ENCODE measurements around the gene PCSK9. TPM values are rescaled to one million over a fixed set of nuclear protein-coding genes. Genes with fewer than 3 reads are reported as not detected.
"Not testable (repeated sequence)": the region's sequence is repeated elsewhere in the genome, so short reads cannot be mapped to it uniquely, and the experiment has no call there.

PCSK9 gene
- total RNA-seq, 1 donor from 2014 or later: 0.26 TPM

DNA sequence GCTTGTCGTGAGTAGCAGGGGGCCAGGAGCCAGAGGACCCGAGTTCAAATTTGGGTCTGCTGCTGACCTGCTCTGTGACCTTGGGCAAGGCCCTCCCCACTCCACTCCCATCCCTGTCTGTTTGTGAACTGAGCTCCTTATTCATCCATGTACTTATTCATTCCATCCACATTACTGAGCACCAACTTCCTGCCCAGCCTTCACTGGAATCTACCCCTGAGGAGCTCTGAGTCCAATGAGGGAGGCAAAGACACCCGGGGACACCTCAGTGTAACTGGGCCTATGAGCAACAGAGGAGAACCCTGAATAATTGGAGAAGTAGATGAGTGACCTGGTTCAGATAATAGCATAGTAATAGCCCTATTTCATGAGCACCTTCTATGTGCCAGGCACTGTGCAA lies 31.7 kb upstream of the PCSK9 start:
- DNase-seq (ENCODE audit: low read depth in 2 of 2): no peak

DNA sequence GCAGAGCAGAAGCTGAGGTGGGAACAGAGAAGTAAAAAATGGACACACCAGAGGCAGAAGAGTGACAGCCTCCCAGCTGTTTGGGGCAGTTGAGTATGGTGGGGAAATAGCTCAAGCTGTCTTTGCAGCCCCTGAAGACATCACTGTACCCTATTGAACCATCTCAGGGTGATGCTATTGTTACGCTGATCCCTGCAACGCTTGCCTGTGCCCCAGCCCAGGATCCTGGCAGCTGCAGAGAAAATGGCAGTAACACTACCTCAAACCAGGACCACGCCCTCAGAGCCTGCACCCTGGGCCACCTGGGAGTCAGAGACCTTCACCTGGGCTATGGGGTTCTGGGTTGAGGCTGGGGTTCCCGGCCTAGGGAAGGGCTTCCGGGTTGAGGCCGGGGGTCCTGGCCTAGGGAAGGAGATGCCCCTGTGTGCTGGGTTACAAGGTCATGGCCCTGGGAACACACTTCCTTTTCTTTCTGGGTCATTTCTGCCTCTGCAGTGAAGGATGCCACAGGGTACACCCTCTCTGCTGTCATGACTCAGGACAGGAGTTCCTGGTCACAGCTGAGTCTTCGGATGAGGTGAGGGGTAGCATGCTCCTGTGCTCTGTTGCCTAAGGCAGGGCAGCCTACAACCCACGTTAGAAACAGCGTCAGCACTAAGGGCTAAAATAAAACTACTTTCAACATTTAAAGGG lies 29.0 kb upstream of the PCSK9 start:
- DNase-seq (ENCODE audit: low read depth in 2 of 2): no peak

GRCh38 chr1:55010887-55011217 lies 28.5 kb upstream of the PCSK9 start:
- no peak for DNase-seq (ENCODE audit: low read depth in 2 of 2)

GRCh38 chr1:55012661-55013060 lies 26.7 kb upstream of the PCSK9 start:
- DNase-seq (ENCODE audit: low read depth in 2 of 2): no peak

- no peak for DNase-seq (ENCODE audit: low read depth in 2 of 2)
Observed at GRCh38 chr1:55015123-55015522, 24.2 kb upstream of the PCSK9 start.

DNA sequence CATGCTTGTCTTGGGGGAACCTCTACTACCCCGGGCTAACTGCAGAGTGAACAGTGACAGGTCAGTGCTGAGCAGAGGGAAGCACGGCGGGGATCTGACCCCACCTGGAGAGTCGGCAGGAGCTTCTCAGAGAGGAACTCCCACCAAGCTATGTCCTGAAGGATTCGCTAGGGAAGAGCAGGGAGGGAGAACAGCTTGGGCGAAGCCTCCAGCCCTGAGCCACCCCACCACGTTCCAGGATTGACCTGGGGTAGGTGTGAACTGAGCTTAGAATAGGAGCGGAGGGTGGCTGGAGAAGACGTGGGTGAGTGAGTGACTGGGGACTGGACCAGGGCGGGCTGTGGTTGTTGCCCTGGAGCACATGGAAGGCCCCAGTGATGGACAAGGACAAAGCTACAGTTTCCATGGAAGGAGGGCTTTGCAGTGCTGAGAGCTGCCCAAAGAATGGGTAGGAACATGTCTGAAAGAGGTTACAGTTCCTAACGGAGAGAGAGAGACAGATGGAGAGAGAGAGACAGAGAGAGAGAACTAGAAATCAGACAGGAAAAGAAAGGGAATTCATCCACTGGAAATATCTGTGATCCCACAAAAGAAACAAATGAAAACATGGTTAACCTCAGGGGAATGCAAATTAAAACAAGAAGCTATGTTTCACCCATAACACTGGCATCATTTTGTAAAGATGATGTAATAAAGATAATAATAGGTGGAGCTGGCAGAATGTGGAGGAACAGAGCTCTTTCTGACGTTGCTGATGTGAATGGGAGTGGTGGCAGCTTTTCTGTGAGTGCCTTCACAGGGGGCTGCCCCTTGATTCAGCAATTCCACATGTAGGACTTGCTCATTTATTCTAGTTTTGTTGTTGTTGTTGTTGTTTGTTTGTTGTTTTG lies 23.4 kb upstream of the PCSK9 start:
- no peak for DNase-seq (ENCODE audit: low read depth in 2 of 2)

DNA sequence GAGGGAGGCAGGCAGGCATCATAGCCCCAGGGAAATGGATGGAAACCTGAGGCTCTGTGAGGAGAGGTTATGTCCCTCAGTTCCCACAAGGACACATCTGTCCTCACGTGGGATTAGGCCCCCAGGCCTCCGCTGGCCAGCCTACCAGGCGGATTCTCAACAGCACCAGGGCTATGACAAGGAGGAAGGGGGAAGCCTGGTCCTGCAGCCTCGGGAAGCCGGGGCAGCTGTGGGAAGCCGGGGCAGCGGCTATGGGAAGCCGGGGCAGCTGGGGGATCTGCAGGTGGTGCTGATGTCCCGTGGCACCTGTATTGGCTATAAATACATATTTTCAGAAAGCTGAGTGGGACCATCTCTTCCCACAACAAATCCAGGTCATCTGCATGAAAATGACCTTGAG lies 21.0 kb upstream of the PCSK9 start:
- DNase-seq (ENCODE audit: low read depth in 2 of 2): no peak

- DNase-seq (ENCODE audit: low read depth in 2 of 2): peak; percentile 55 to 86
Observed at GRCh38 chr1:55021942-55022546, 17.3 kb upstream of the PCSK9 start.

DNA sequence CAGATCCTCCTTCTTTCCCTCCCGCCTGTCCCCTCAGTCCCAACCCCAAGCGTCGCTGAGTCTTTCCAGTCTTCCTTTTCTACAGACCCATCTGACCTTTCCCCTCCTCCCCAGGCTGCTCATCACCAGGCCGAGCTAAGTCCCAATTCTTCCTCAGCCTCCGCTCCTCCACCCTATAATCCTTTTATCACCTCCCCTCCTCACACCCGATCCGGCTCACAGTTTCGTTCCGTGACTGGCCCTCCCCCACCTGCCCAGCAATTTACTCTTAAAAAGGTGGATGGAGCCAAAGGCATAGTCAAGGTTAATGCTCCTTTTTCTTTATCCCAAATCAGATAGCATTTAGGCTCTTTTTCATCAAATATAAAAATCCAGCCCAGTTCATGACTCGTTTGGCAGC lies 15.2 kb upstream of the PCSK9 start:
- DNase-seq (ENCODE audit: low read depth in 2 of 2): not testable (repeated sequence)

DNA sequence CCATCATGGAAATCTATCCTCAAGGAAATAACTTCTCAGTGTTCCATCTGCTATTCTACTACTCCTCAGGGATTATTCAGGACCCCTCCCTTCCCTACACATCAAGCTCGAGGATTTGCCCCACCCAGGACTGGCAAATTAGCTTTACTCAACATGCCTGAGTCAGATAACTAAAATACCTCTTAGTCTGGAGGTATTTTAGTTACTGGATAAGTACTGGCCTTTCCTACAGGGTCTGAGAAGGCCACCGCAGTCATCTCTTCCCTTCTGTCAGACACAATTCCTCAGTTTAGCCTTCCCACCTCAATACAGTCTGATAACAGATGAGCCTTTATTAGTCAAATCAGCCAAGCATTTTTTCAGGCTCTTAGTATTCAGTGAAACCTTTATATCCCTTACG lies 12.7 kb upstream of the PCSK9 start:
- not testable (repeated sequence) for DNase-seq (ENCODE audit: low read depth in 2 of 2)

- DNase-seq (ENCODE audit: low read depth in 2 of 2): not testable (repeated sequence)
Observed at GRCh38 chr1:55031098-55031497, 8.2 kb upstream of the PCSK9 start.

GRCh38 chr1:55033265-55033614 lies 6.1 kb upstream of the PCSK9 start:
- no peak for DNase-seq (ENCODE audit: low read depth in 2 of 2)

DNA sequence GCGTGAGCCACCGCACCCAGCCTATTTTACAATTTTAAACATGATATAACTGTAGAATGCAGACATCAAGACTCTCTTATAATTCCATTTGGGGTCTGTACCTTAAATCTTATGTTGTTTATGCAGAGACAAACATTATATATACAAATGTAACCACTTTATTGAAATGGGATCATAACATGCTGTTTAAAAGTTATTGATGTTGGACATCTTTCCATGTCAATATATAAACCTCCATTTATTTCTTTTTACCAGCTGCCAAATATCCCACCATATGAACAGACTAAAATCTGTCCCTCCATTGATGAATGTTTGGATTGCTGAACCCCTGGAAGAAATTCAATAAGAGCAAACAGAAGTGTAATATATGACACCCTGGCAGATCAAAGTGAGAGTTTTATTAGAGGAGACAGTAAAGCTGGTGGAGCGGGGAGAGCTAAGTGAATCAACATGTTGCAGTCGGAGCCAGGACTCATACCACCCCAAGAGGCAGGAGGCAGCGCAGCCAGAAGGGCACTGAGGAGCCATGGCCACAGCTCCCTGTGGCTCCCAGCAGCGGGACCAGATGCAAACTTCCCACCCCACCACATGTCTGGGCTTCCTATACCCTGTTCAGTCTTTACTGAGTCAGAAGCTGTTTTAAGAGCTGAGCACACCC lies 4.7 kb upstream of the PCSK9 start:
- DNase-seq (ENCODE audit: low read depth in 2 of 2): no peak

- DNase-seq (ENCODE audit: low read depth in 2 of 2): no peak
Observed at GRCh38 chr1:55035904-55036303, 3.4 kb upstream of the PCSK9 start.

GRCh38 chr1:55037733-55038551 lies 1.4 kb upstream of the PCSK9 start:
- no peak for DNase-seq (ENCODE audit: low read depth in 2 of 2)

DNA sequence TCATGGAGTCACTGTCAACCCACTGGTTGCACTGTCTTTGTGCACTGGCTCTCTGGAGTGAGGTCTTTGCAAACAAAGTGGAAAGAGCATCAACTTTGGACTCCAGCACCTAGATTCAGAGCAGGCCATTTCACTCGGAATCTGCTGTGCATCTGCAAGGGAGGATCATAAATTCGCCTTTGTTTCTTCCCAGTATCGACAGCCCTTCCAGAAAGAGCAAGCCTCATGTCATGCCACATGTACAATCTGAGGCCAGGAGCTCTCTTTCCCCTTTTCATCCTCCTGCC lies 853 bp upstream of the PCSK9 start:
- no peak for DNase-seq (ENCODE audit: low read depth in 2 of 2)

DNA sequence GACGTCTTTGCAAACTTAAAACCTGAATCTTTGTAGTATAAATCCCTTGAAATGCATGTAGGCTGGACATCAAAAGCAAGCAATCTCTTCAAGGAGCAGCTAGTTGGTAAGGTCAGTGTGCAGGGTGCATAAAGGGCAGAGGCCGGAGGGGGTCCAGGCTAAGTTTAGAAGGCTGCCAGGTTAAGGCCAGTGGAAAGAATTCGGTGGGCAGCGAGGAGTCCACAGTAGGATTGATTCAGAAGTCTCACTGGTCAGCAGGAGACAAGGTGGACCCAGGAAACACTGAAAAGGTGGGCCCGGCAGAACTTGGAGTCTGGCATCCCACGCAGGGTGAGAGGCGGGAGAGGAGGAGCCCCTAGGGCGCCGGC lies 390 bp upstream of the PCSK9 start:
- DNase-seq (ENCODE audit: low read depth in 2 of 2): no peak

- DNase-seq (ENCODE audit: low read depth in 2 of 2): no peak
Observed at GRCh38 chr1:55040083-55040932, 960 bp downstream of the PCSK9 start.

DNA sequence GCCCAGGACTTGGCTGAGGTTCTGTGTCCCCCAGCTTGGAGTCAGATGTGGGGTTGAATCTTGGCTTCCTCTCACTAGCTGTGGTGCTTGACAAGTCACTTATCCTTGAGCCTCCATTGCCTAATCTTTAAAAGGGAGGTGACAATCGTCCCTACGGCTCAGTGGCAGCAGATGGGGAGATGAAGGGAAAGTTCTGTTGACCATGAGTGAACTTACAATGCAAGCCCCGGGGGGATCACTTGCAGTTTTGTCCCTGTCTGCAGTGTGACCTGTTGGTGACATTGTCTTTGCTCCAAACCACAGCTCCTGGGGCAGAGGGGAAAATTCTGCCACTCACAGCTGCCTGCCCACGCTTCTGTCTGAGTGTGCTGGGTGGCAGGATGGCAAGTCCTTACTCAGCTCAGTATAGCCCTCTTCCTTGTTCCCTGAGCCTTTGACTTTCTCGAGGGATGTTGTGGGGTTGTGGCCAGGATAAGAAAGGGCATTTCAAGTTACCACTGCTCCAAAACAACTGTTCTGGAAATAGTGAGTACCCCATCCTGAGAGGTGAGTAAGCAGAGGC lies 1.7 kb downstream of the PCSK9 start:
- no peak for DNase-seq (ENCODE audit: low read depth in 2 of 2)

GRCh38 chr1:55041613-55042012 lies 2.3 kb downstream of the PCSK9 start:
- no peak for DNase-seq (ENCODE audit: low read depth in 2 of 2)

All from dermis microvascular lymphatic vessel endothelial cell (primary cell).